CD14-positive monocyte (primary cell): ENCODE results near the gene HLA-F. TPM values are rescaled to one million over a fixed set of nuclear protein-coding genes. Genes with fewer than 3 reads are reported as not detected.
A peak's percentile ranks its signal among the peaks of the same experiment; 100 is the strongest.

Experiments used
- DNase-seq, 3 donors: peaks; one replicate each; pipeline ENCODE4 v3.0.0-alpha.2; 2011 to 2022
- H2AFZ ChIP-seq: 2 replicates; pipeline ENCODE4 v1.6.0; 2012; ENCODE audit warnings: mild to moderate bottlenecking, low read depth, low read length, inconsistent platforms; ENCODE audit not compliant: insufficient read depth, poor library complexity, severe bottlenecking
- H3K27ac ChIP-seq, 2 donors: 1 replicate in 1 of 2; 2 replicates in 1 of 2; pipeline ENCODE4 v1.5.1; 2012 to 2013; ENCODE audit warnings: low read length in 2 of 2, control low read depth in 1 of 2, inconsistent platforms in 1 of 2, low read depth in 1 of 2, mild to moderate bottlenecking in 1 of 2
- H3K27me3 ChIP-seq, 2 donors: one replicate each; pipeline versions ENCODE4 v1.6.0 to v1.6.1; 2011 to 2013; ENCODE audit warnings: low read length in 2 of 2; ENCODE audit not compliant: control insufficient read depth in 2 of 2, insufficient read depth in 2 of 2
- H3K36me3 ChIP-seq, 2 donors: replicated peaks in 1 of 2; 1 replicate in 1 of 2; 2 replicates in 1 of 2; pipeline versions ENCODE4 v1.5.1 to v1.6.1; 2012 to 2013; ENCODE audit warnings: low read length in 2 of 2, control low read depth in 1 of 2, inconsistent platforms in 1 of 2, mild to moderate bottlenecking in 1 of 2; ENCODE audit not compliant: insufficient read depth in 2 of 2, control insufficient read depth in 1 of 2
- H3K4me1 ChIP-seq, 2 donors: 1 replicate in 1 of 2; 2 replicates in 1 of 2; pipeline versions ENCODE4 v1.5.1 to v1.6.1; 2012 to 2013; ENCODE audit warnings: low read length in 2 of 2, control low read depth in 1 of 2, inconsistent platforms in 1 of 2, mild to moderate bottlenecking in 1 of 2, moderate library complexity in 1 of 2; ENCODE audit not compliant: insufficient read depth in 2 of 2, control insufficient read depth in 1 of 2
- H3K4me2 ChIP-seq: replicated peaks from 2 replicates; pipeline ENCODE3; 2012; ENCODE audit warnings: low read length, moderate library complexity, mild to moderate bottlenecking; ENCODE audit not compliant: poor library complexity, severe bottlenecking; ENCODE audit errors: extremely low read depth
- H3K4me3 ChIP-seq, 3 experiments: fragments of 200-600 bp in 1 of 3; sonication (generic) in 1 of 3; replicated peaks in 1 of 3; 1 replicate in 2 of 3; 2 replicates in 1 of 3; pipeline ENCODE4 v1.5.1; 2011 to 2013; ENCODE audit warnings: low read length in 3 of 3, mild to moderate bottlenecking in 3 of 3, control low read depth in 2 of 3, low read depth in 2 of 3, inconsistent platforms in 1 of 3, moderate library complexity in 1 of 3
- H3K79me2 ChIP-seq: 2 replicates; pipeline ENCODE4 v1.6.0; 2012; ENCODE audit warnings: mild to moderate bottlenecking, control low read depth, inconsistent platforms, low read length, moderate library complexity; ENCODE audit not compliant: insufficient read depth
- H3K9ac ChIP-seq: 2 replicates; pipeline ENCODE4 v1.6.0; 2017; ENCODE audit warnings: low read length, mild to moderate bottlenecking; ENCODE audit not compliant: insufficient read depth, poor library complexity, severe bottlenecking
- H3K9me3 ChIP-seq, 2 donors: replicated peaks in 1 of 2; 1 replicate in 1 of 2; 2 replicates in 1 of 2; pipeline versions ENCODE4 v1.5.1 to v1.6.1; 2012 to 2013; ENCODE audit warnings: low read length in 2 of 2, control low read depth in 1 of 2; ENCODE audit not compliant: control insufficient read depth in 1 of 2, insufficient read depth in 1 of 2
- H4K20me1 ChIP-seq: 2 replicates; pipeline ENCODE4 v1.6.0; 2012; ENCODE audit warnings: mild to moderate bottlenecking, low read length, control low read depth, moderate library complexity; ENCODE audit not compliant: insufficient read depth
- H3K27ac Mint-ChIP-seq, 7 donors: one replicate each; pipeline ENCODE4 v1.8.0; 2020; ENCODE audit warnings: mild to moderate bottlenecking in 7 of 7, mixed read lengths in 7 of 7, moderate library complexity in 6 of 7, inconsistent platforms in 2 of 7
- H3K27me3 Mint-ChIP-seq, 3 donors: one replicate each; pipeline ENCODE4 v1.8.0; 2021 to 2022; ENCODE audit warnings: low read depth in 3 of 3, mild to moderate bottlenecking in 3 of 3, mixed read lengths in 3 of 3, moderate library complexity in 3 of 3, inconsistent platforms in 1 of 3
- H3K36me3 Mint-ChIP-seq, 2 donors: one replicate each; pipeline ENCODE4 v1.8.0; 2020; ENCODE audit warnings: mixed read lengths in 2 of 2, inconsistent platforms in 1 of 2, mild to moderate bottlenecking in 1 of 2
- H3K4me1 Mint-ChIP-seq: one replicate; pipeline ENCODE4 v1.8.0; 2020; ENCODE audit warnings: mild to moderate bottlenecking, mixed read lengths
- H3K4me3 Mint-ChIP-seq, 2 donors: one replicate each; pipeline ENCODE4 v1.8.0; 2020; ENCODE audit warnings: mild to moderate bottlenecking in 2 of 2, mixed read lengths in 2 of 2, moderate library complexity in 1 of 2
- H3K9me3 Mint-ChIP-seq, 7 donors: one replicate each; pipeline ENCODE4 v1.8.0; 2020 to 2022; ENCODE audit warnings: mixed read lengths in 7 of 7, mild to moderate bottlenecking in 6 of 7, moderate library complexity in 6 of 7, inconsistent platforms in 2 of 7
- CTCF ChIP-seq: fragments of 200-600 bp; IDR thresholded peaks from one replicate; pipeline ENCODE4 v1.8.0; 2022; ENCODE audit warnings: antibody characterized with exemption, mild to moderate bottlenecking
- WGBS: methylation state at CpG from one replicate; pipeline ENCODE4 v1.1.5; 2013; ENCODE audit warnings: missing lambda C conversion rate; ENCODE audit not compliant: insufficient coverage; 5-methylcytosine and 5-hydroxymethylcytosine counted together
- intact Hi-C, 2 donors: fragments of 100-400 bp; cut with micrococcal nuclease; formaldehyde crosslinking; loops; one replicate each; pipeline versions ENCODE4 v1.15.0 to v1.15.1; 2023
- polyA plus RNA-seq, 3 donors: library from polyadenylated mRNA; depleted of rRNA in 1 of 3; unstranded in 2 of 3; stranded (reverse) in 1 of 3; fragments of 300-500 nt in 2 of 3; fragments of >200 nt in 1 of 3; fragmentation: Illumina TruSeq in 2 of 3; gene quantifications; 1 replicate in 2 of 3; 2 replicates in 1 of 3; pipeline ENCODE4 v1.2.3, GENCODE V29; 2012 to 2021

HLA-F gene
- polyA plus RNA-seq, 3 donors: 283 to 816 (median 394) TPM

- H3K4me1 Mint-ChIP-seq: peaks cover 10% of the 10 kb centered on the region
- H3K4me3 Mint-ChIP-seq: no peak overlapping the region
- no peak overlapping the region for H3K27ac ChIP-seq
- no peaks in the 10 kb centered on the region for H3K79me2 ChIP-seq
- H3K4me3 ChIP-seq: no peak overlapping the region
- H3K27me3 ChIP-seq: no peaks in the 10 kb centered on the region
- no peak overlapping the region for H2AFZ ChIP-seq
- no peaks in the 10 kb centered on the region for H3K4me1 ChIP-seq
- peaks cover 0 to 7% of the 10 kb centered on the region in 2 donors for H3K9me3 ChIP-seq
- H3K9ac ChIP-seq: no peak overlapping the region
- no CpG with 5 or more reads among the region's 5 CpGs for WGBS
- no peaks in the 10 kb centered on the region for H3K36me3 Mint-ChIP-seq
- H3K4me2 ChIP-seq: no peak overlapping the region
- intact Hi-C loops: no loop called here
- no peaks in the 10 kb centered on the region for H4K20me1 ChIP-seq
- peaks cover 0 to 8% (median 4%) of the 10 kb centered on the region in 7 donors for H3K9me3 Mint-ChIP-seq
- no peaks in the 10 kb centered on the region for H3K36me3 ChIP-seq
- no peak overlapping the region for H3K27ac Mint-ChIP-seq
- TF ChIP-seq CTCF: no peak
- DNase-seq: no peak
- peaks cover 8 to 19% (median 12%) of the 10 kb centered on the region in 3 donors for H3K27me3 Mint-ChIP-seq
Observed at GRCh38 chr6:29678114-29678513, 45.1 kb upstream of the HLA-F start.

GRCh38 chr6:29679962-29680361 lies 43.3 kb upstream of the HLA-F start:
- H3K9ac ChIP-seq: no peak overlapping the region
- no peaks in the 10 kb centered on the region for H3K4me1 ChIP-seq
- no peaks in the 10 kb centered on the region for H3K79me2 ChIP-seq
- H3K27me3 ChIP-seq: no peaks in the 10 kb centered on the region
- peaks cover 0 to 8% (median 4%) of the 10 kb centered on the region in 7 donors for H3K9me3 Mint-ChIP-seq
- H3K36me3 ChIP-seq: no peaks in the 10 kb centered on the region
- peak overlapping the region in 2 of 7 donors; percentile 36 to 37 for H3K27ac Mint-ChIP-seq
- no peaks in the 10 kb centered on the region for H4K20me1 ChIP-seq
- no peak for TF ChIP-seq CTCF
- WGBS: 53% methylated on average over 11 of the region's 13 CpGs
- peak overlapping the region; percentile 20 for H3K4me2 ChIP-seq
- no peak overlapping the region for H3K27ac ChIP-seq
- H3K4me1 Mint-ChIP-seq: peaks cover 10% of the 10 kb centered on the region
- H2AFZ ChIP-seq: peak overlapping the region; percentile 11
- H3K27me3 Mint-ChIP-seq: peaks cover 10 to 21% (median 12%) of the 10 kb centered on the region in 3 donors
- peak overlapping the region in 2 of 3 experiments; percentile 33 to 51 for H3K4me3 ChIP-seq
- intact Hi-C loops: no loop called here
- no peak overlapping the region for H3K4me3 Mint-ChIP-seq
- no peak for DNase-seq
- H3K36me3 Mint-ChIP-seq: no peaks in the 10 kb centered on the region
- peaks cover 0 to 7% of the 10 kb centered on the region in 2 donors for H3K9me3 ChIP-seq
